HepG2 (cell line): ENCODE measurements around the gene CCSER1. TPM values are rescaled to one million over a fixed set of nuclear protein-coding genes. Genes with fewer than 3 reads are reported as not detected.

ENCODE experiments used
- ATAC-seq: fragments of 200-7000 bp; cut with Tn5 transposase; 3 replicates; pipeline ENCODE4 v1.9.1; 2020; ENCODE audit warnings: mild to moderate bottlenecking, moderate library complexity
- BruUV-seq: library from RNA; stranded (reverse); fragments of 400-500 nt; replicated peaks from 2 replicates; lab custom pipeline; 2021; lab: Mats Ljungman, UMichigan
- CTCF ChIA-PET: fragments of 300-600 bp; formaldehyde crosslinking; extraction: SDS; loops from one replicate; lab custom pipeline; 2021; ENCODE audit warnings: low total read pairs, inconsistent platforms, low intra/inter-chr PET ratio; lab: Yijun Ruan, JAX
- POLR2A ChIA-PET: fragments of 350-600 bp; sonication (Branson Sonifier 250); formaldehyde crosslinking; loops from one replicate; lab custom pipeline; 2020; ENCODE audit warnings: antibody characterized with exemption, inconsistent platforms; lab: Yijun Ruan, JAX
- DNase-seq: peaks from one replicate; pipeline ENCODE4 v3.0.0-alpha.2; 2015; ENCODE audit warnings: low spot score
- FAIRE-seq: peaks from 3 replicates; lab custom pipeline; 2011; peaks lifted over from hg19 to GRCh38; lab: Jason Lieb, UNC
- H2AFZ ChIP-seq: one replicate; pipeline ENCODE4 v1.6.1; 2011; ENCODE audit warnings: low read length, inconsistent platforms
- H3K27ac ChIP-seq: fragments of 300-600 bp; 3 replicates; pipeline ENCODE4 v1.8.0; 2011; ENCODE audit warnings: mixed run types, mild to moderate bottlenecking, mixed read lengths, low read length, inconsistent platforms; ENCODE audit not compliant: insufficient read depth; ENCODE audit errors: extremely low read length
- H3K27me3 ChIP-seq, 2 experiments: fragments of 200-600 bp in 1 of 2; 2 replicates in 1 of 2; 3 replicates in 1 of 2; pipeline versions ENCODE4 v1.6.0 to v1.8.0; 2011; ENCODE audit warnings: low read length in 2 of 2, mild to moderate bottlenecking in 2 of 2, moderate library complexity in 2 of 2, inconsistent platforms in 1 of 2; ENCODE audit not compliant: insufficient read depth in 2 of 2, control insufficient read depth in 1 of 2
- H3K36me3 ChIP-seq, 2 experiments: fragments of 200-600 bp in 1 of 2; replicated peaks in 1 of 2; 2 replicates in 1 of 2; 3 replicates in 1 of 2; pipeline versions ENCODE4 v1.5.1 to v1.8.0; 2011; ENCODE audit warnings: low read length in 2 of 2, inconsistent platforms in 1 of 2; ENCODE audit not compliant: insufficient read depth in 2 of 2, control insufficient read depth in 1 of 2
- H3K4me1 ChIP-seq: 2 replicates; pipeline ENCODE4 v1.5.1; 2012; ENCODE audit warnings: low read length, inconsistent platforms; ENCODE audit not compliant: insufficient read depth
- H3K4me2 ChIP-seq: 2 replicates; pipeline ENCODE4 v1.6.0; 2011; ENCODE audit warnings: low read depth, low read length, inconsistent platforms
- H3K4me3 ChIP-seq, 3 experiments: fragments of 200-600 bp in 1 of 3; sonication (generic), shearing (Covaris generic) in 1 of 3; replicated peaks in 1 of 3; 2 replicates each; pipeline ENCODE4 v1.5.1; 2011 to 2016; ENCODE audit warnings: low read length in 3 of 3, inconsistent platforms in 2 of 3, low read depth in 2 of 3, mild to moderate bottlenecking in 2 of 3, control low read depth in 1 of 3, mixed read lengths in 1 of 3; ENCODE audit not compliant: insufficient read depth in 1 of 3
- H3K79me2 ChIP-seq: one replicate; pipeline ENCODE4 v1.6.1; 2011; ENCODE audit warnings: low read length, inconsistent platforms; ENCODE audit not compliant: insufficient read depth
- H3K9ac ChIP-seq: 2 replicates; pipeline ENCODE4 v1.6.0; 2011; ENCODE audit warnings: mild to moderate bottlenecking, low read depth, low read length, inconsistent platforms; ENCODE audit not compliant: insufficient read depth
- H3K9me3 ChIP-seq: 2 replicates; pipeline ENCODE4 v1.5.1; 2012; ENCODE audit warnings: mild to moderate bottlenecking, low read length
- H4K20me1 ChIP-seq: 2 replicates; pipeline ENCODE4 v1.6.0; 2011; ENCODE audit warnings: inconsistent platforms, mild to moderate bottlenecking, low read length, moderate library complexity; ENCODE audit not compliant: insufficient read depth
- CBX2 ChIP-seq, 2 experiments: fragments of 200-600 bp in 1 of 2; sonication (generic); formaldehyde crosslinking in 1 of 2; IDR thresholded peaks; 2 replicates each; pipeline versions ENCODE4 v1.7.0 to v1.8.1; 2018 to 2022; ENCODE audit warnings: low read depth in 2 of 2, low read length in 1 of 2, mild to moderate bottlenecking in 1 of 2, missing genetic modification reagents in 1 of 2
- CREBL2 ChIP-seq: sonication (generic); formaldehyde crosslinking; IDR thresholded peaks from 2 replicates; pipeline ENCODE4 v1.8.1; 2023; ENCODE audit warnings: missing genetic modification reagents, mild to moderate bottlenecking, borderline replicate concordance
- KAT2B ChIP-seq: fragments of 150-350 bp; IDR thresholded peaks from 2 replicates; pipeline ENCODE4 v1.6.1; 2014; ENCODE audit warnings: low read depth, low read length, borderline replicate concordance
- KLF13 ChIP-seq: sonication (generic); formaldehyde crosslinking; IDR thresholded peaks from 2 replicates; pipeline ENCODE4 v1.4.0; 2020; ENCODE audit warnings: mild to moderate bottlenecking, missing genetic modification reagents
- KMT2A ChIP-seq: sonication (generic); formaldehyde crosslinking; IDR thresholded peaks from 2 replicates; pipeline ENCODE4 v1.4.0; 2020; ENCODE audit warnings: missing genetic modification reagents
- LCORL ChIP-seq, 2 experiments: fragments of 450-650 bp in 1 of 2; sonication (generic) in 1 of 2; formaldehyde crosslinking in 1 of 2; IDR thresholded peaks; 2 replicates each; pipeline versions ENCODE4 v1.5.0 to v1.6.1; 2017 to 2020; ENCODE audit warnings: antibody characterized with exemption in 1 of 2, missing genetic modification reagents in 1 of 2
- MED8 ChIP-seq: sonication (generic); formaldehyde crosslinking; IDR thresholded peaks from 2 replicates; pipeline ENCODE4 v1.8.1; 2023; ENCODE audit warnings: mild to moderate bottlenecking, missing genetic modification reagents; ENCODE audit not compliant: insufficient replicate concordance
- POLR2AphosphoS5 ChIP-seq: IDR thresholded peaks from 2 replicates; pipeline ENCODE4 v1.6.1; 2012; ENCODE audit warnings: low read depth, low read length
- SATB2 ChIP-seq: sonication (generic); formaldehyde crosslinking; IDR thresholded peaks from 2 replicates; pipeline ENCODE4 v1.5.0; 2020; ENCODE audit warnings: missing genetic modification reagents
- TFE3 ChIP-seq: IDR thresholded peaks from 2 replicates; pipeline ENCODE4 v1.6.1; 2016
- YEATS4 ChIP-seq: sonication (generic); formaldehyde crosslinking; IDR thresholded peaks from 2 replicates; pipeline ENCODE4 v1.4.0; 2020; ENCODE audit warnings: missing genetic modification reagents, borderline replicate concordance
- ZBTB37 ChIP-seq: sonication (generic); formaldehyde crosslinking; IDR thresholded peaks from 2 replicates; pipeline ENCODE4 v1.4.0; 2020; ENCODE audit warnings: mild to moderate bottlenecking, missing genetic modification reagents
- ZBTB43 ChIP-seq: sonication (generic); formaldehyde crosslinking; conservative IDR thresholded peaks from 2 replicates; pipeline ENCODE4 v1.4.0; 2020; ENCODE audit warnings: missing genetic modification reagents
- ZKSCAN1 ChIP-seq: fragments of 150-350 bp; IDR thresholded peaks from 2 replicates; pipeline ENCODE4 v1.6.1; 2014; ENCODE audit warnings: low read length
- ZNF615 ChIP-seq: sonication (generic); formaldehyde crosslinking; IDR thresholded peaks from 2 replicates; pipeline ENCODE4 v1.5.0; 2020; ENCODE audit warnings: mild to moderate bottlenecking, missing genetic modification reagents, borderline replicate concordance
- ZNF674 ChIP-seq: sonication (generic); formaldehyde crosslinking; IDR thresholded peaks from 2 replicates; pipeline ENCODE4 v1.5.0; 2020; ENCODE audit warnings: low read depth, mild to moderate bottlenecking, missing genetic modification reagents
- in situ Hi-C: cut with HindIII; loops from 2 replicates; pipeline ENCODE4 v1.10.0; 2017; ENCODE audit warnings: low pct_unique_long_range_greater_than_20kb; ENCODE audit not compliant: extremely low pct_ligation_motif_present
- intact Hi-C: fragments of 100-400 bp; cut with micrococcal nuclease; formaldehyde crosslinking; loops from one replicate; pipeline ENCODE4 v1.10.0; 2022; ENCODE audit not compliant: unreplicated experiment
- polyA plus RNA-seq, 8 experiments: library from polyadenylated mRNA; depleted of rRNA in 3 of 8; stranded (reverse) in 7 of 8; unstranded in 1 of 8; fragments of >200 nt; fragmentation: Illumina TruSeq in 4 of 8; extraction: Trizol in 4 of 8; gene quantifications; 2 replicates each; pipeline versions ENCODE4 v1.2.1 to v1.2.3, GENCODE V29; 2011 to 2016; ENCODE audit warnings: low read depth in 4 of 8, missing spikeins in 1 of 8, mixed read lengths in 1 of 8; ENCODE audit not compliant: insufficient read depth in 1 of 8
- total RNA-seq, 5 experiments: library from RNA; depleted of rRNA; stranded (reverse); fragments of >200 nt; fragmentation: Illumina TruSeq; extraction: Trizol; gene quantifications; 2 replicates each; pipeline ENCODE4 v1.2.3, GENCODE V29; 2016; ENCODE audit warnings: low read depth in 1 of 5

Gene CCSER1
- total and polyA plus RNA-seq, 2 of the 13 experiments (the other 11 are each of a cell fraction or from before 2014, with no cell fraction given): not detected

- Histone ChIP-seq H3K27me3 (no peaks in the 10 kb centered on the region), H3K27ac (no peak overlapping the region), H3K4me3 (no peak overlapping the region), H3K79me2 (no peaks in the 10 kb centered on the region), H3K4me1 (no peaks in the 10 kb centered on the region), H3K9ac (no peak overlapping the region), H2AFZ (no peak overlapping the region), H3K4me2 (no peak overlapping the region), H3K36me3 (no peaks in the 10 kb centered on the region), H4K20me1 (no peaks in the 10 kb centered on the region), H3K9me3 (no peaks in the 10 kb centered on the region)
- DNase-seq (no peak), ATAC-seq (no peak), FAIRE-seq (no peak)
- intact Hi-C loops (no loop called here), in situ Hi-C loops (no loop called here)
- no TSS peak for BruUV-seq
- POLR2A ChIA-PET: no interaction called here
- CTCF ChIA-PET: no interaction called here
- TF ChIP-seq KAT2B: no peak
- no peak for TF ChIP-seq ZBTB37 (CRISPR knock-in tag)
- no peak for TF ChIP-seq POLR2AphosphoS5
- TF ChIP-seq TFE3 (CRISPR knock-in tag): no peak
- TF ChIP-seq YEATS4 (CRISPR knock-in tag): no peak
- no peak for TF ChIP-seq CREBL2 (CRISPR knock-in tag)
- no peak for TF ChIP-seq ZKSCAN1
- TF ChIP-seq ZNF615 (CRISPR knock-in tag): no peak
- TF ChIP-seq MED8 (CRISPR knock-in tag): no peak
- TF ChIP-seq LCORL (IDR thresholded peaks at IDR 0.05): no peak
- no peak for TF ChIP-seq LCORL (CRISPR knock-in tag; IDR thresholded peaks at IDR 0.05)
- TF ChIP-seq ZBTB43: no peak
- TF ChIP-seq CBX2 (IDR thresholded peaks at IDR 0.05; ENCODE audit: low read depth, low read length): no peak
- TF ChIP-seq CBX2 (CRISPR knock-in tag; IDR thresholded peaks at IDR 0.05; ENCODE audit: low read depth): no peak
- TF ChIP-seq SATB2 (CRISPR knock-in tag): no peak
- TF ChIP-seq KMT2A (CRISPR knock-in tag): no peak
- no peak for TF ChIP-seq ZNF674 (CRISPR knock-in tag)
- no peak for TF ChIP-seq KLF13 (CRISPR knock-in tag)
Measured at GRCh38 chr4:90078440-90078839, 48.8 kb upstream of the CCSER1 start.
